Tibial artery (tissue), 4 donors: Measurements from ENCODE around the gene SYT1.

Experiments used
- DNase-seq, 2 donors: peaks; one replicate each; pipeline ENCODE4 v3.0.0-alpha.2; 2019
- H3K27ac ChIP-seq, 2 donors: fragments of 200-600 bp; sonication (generic) in 1 of 2; 1 replicate in 1 of 2; 2 replicates in 1 of 2; pipeline ENCODE4 v1.5.1; 2018 to 2019; ENCODE audit warnings: mild to moderate bottlenecking in 1 of 2
- H3K27me3 ChIP-seq, 2 donors: fragments of 200-600 bp; sonication (generic) in 1 of 2; one replicate each; pipeline versions ENCODE4 v1.5.1 to v1.6.0; 2016 to 2019
- H3K36me3 ChIP-seq, 3 donors: fragments of 200-600 bp; sonication (generic) in 2 of 3; one replicate each; pipeline ENCODE4 v1.5.1; 2016 to 2019; ENCODE audit warnings: mild to moderate bottlenecking in 2 of 3
- H3K4me1 ChIP-seq, 4 donors: fragments of 200-600 bp; sonication (generic) in 2 of 4; 1 replicate in 3 of 4; 2 replicates in 1 of 4; pipeline ENCODE4 v1.5.1; 2016 to 2019
- H3K4me3 ChIP-seq, 2 donors: fragments of 200-600 bp; sonication (generic) in 1 of 2; 1 replicate in 1 of 2; 2 replicates in 1 of 2; pipeline ENCODE4 v1.5.1; 2018 to 2019; ENCODE audit warnings: mild to moderate bottlenecking in 2 of 2
- H3K9me3 ChIP-seq, 3 donors: fragments of 200-600 bp; sonication (generic) in 1 of 3; one replicate each; pipeline ENCODE4 v1.5.1; 2016 to 2019
- CTCF ChIP-seq, 2 experiments: fragments of 200-600 bp in 1 of 2; fragments of 450-650 bp in 1 of 2; IDR thresholded peaks; one replicate each; pipeline ENCODE4 v1.5.1; 2017 to 2019; ENCODE audit warnings: antibody characterized with exemption in 2 of 2, mild to moderate bottlenecking in 1 of 2, moderate library complexity in 1 of 2
- intact Hi-C: fragments of 100-400 bp; cut with DNase I; formaldehyde crosslinking; loops from one replicate; pipeline ENCODE4 v1.15.0; 2023; ENCODE audit warnings: low total_unique reads

SYT1 gene

GRCh38 chr12:79486154-79486553 is 621.6 kb downstream of the SYT1 start:
- no peaks in the 10 kb centered on the region for H3K4me1 ChIP-seq
- no peak overlapping the region for H3K27ac ChIP-seq
- no peak overlapping the region for H3K4me3 ChIP-seq
- intact Hi-C loops = no loop called here
- DNase-seq = no peak
- H3K27me3 ChIP-seq = no peaks in the 10 kb centered on the region
- no peaks in the 10 kb centered on the region for H3K9me3 ChIP-seq
- TF ChIP-seq CTCF (IDR thresholded peaks at IDR 0.05) = no peak
- H3K36me3 ChIP-seq = no peaks in the 10 kb centered on the region

- Histone ChIP-seq H3K36me3 (no peaks in the 10 kb centered on the region), H3K4me3 (no peak overlapping the region), H3K27me3 (no peaks in the 10 kb centered on the region), H3K4me1 (no peaks in the 10 kb centered on the region), H3K9me3 (peaks cover 0 to 5% (median 0%) of the 10 kb centered on the region in 3 donors), H3K27ac (no peak overlapping the region)
- no peak for TF ChIP-seq CTCF (IDR thresholded peaks at IDR 0.05)
- intact Hi-C loops = no loop called here
- no peak for DNase-seq
These were observed 623.0 kb downstream of the SYT1 start for GRCh38 chr12:79487386-79488110.
